Kidney (tissue), 14 donors: ENCODE measurements around the gene ATP5F1D. TPM values are rescaled to one million over a fixed set of nuclear protein-coding genes. Genes with fewer than 3 reads are reported as not detected.
A peak's percentile ranks its signal among the peaks of the same experiment; 100 is the strongest.

ENCODE experiments used
- DNase-seq, 5 donors: peaks; one replicate each; pipeline ENCODE4 v3.0.0-alpha.2; 2013 to 2020
- FAIRE-seq: peaks from 2 replicates; lab custom pipeline; 2012; peaks lifted over from hg19 to GRCh38; lab: Jason Lieb, UNC
- H3K27ac ChIP-seq, 2 donors: one replicate each; pipeline ENCODE4 v1.7.0; 2013; ENCODE audit warnings: low read depth in 2 of 2, low read length in 2 of 2, inconsistent platforms in 1 of 2
- H3K27me3 ChIP-seq: one replicate; pipeline ENCODE4 v1.7.1; 2013; ENCODE audit warnings: low read length, inconsistent platforms; ENCODE audit not compliant: control insufficient read depth, insufficient read depth
- H3K36me3 ChIP-seq, 3 donors: one replicate each; pipeline versions ENCODE4 v1.7.0 to v1.7.1; 2013; ENCODE audit warnings: low read length in 3 of 3, control low read depth in 1 of 3, inconsistent platforms in 1 of 3; ENCODE audit not compliant: insufficient read depth in 3 of 3, control insufficient read depth in 2 of 3
- H3K4me1 ChIP-seq, 3 donors: one replicate each; pipeline versions ENCODE4 v1.7.0 to v1.7.1; 2013; ENCODE audit warnings: low read length in 3 of 3, inconsistent platforms in 1 of 3, low read depth in 1 of 3; ENCODE audit not compliant: control insufficient read depth in 2 of 3, insufficient read depth in 2 of 3
- H3K4me3 ChIP-seq, 3 donors: one replicate each; pipeline versions ENCODE4 v1.7.0 to v1.8.1; 2013; ENCODE audit warnings: low read length in 3 of 3, control low read depth in 1 of 3, inconsistent platforms in 1 of 3
- H3K9ac ChIP-seq, 3 donors: one replicate each; pipeline versions ENCODE4 v1.7.0 to v1.7.1; 2013; ENCODE audit warnings: low read length in 3 of 3, control low read depth in 1 of 3, inconsistent platforms in 1 of 3
- H3K9me3 ChIP-seq, 3 donors: one replicate each; pipeline versions ENCODE4 v1.7.0 to v1.7.1; 2013; ENCODE audit warnings: low read length in 3 of 3, control low read depth in 1 of 3, inconsistent platforms in 1 of 3; ENCODE audit not compliant: control insufficient read depth in 2 of 3, insufficient read depth in 1 of 3
- CTCF ChIP-seq: IDR thresholded peaks from 3 replicates; pipeline ENCODE4 v1.5.1; 2012; ENCODE audit warnings: mild to moderate bottlenecking, moderate library complexity, borderline replicate concordance; ENCODE audit not compliant: insufficient read depth; ENCODE audit errors: extremely low read depth
- intact Hi-C: fragments of 100-400 bp; cut with DNase I; formaldehyde crosslinking; loops from one replicate; pipeline ENCODE4 v1.11.1; 2022
- polyA plus RNA-seq: library from polyadenylated mRNA; stranded (reverse); fragments of 350-450 nt; fragmentation: Illumina TruSeq; extraction: RNeasy Lipid Tissue Mini Kit (QIAGEN cat#74804); gene quantifications from one replicate; pipeline ENCODE4 v1.2.3, GENCODE V29; 2014; ENCODE audit warnings: low read depth, low replicate concordance; ENCODE audit not compliant: insufficient read depth
- total RNA-seq: library from RNA; stranded (reverse); fragmentation: NEBNext Ultra II Directional; extraction: Animal tissue kit (Norgen Biotek cat#: 25700); gene quantifications from one replicate; pipeline ENCODE4 v1.2.1, GENCODE V29; 2021
- donor health status: control.
- donor health status: control.
- donor health status: control.
- donor health status: control.
- donor health status: control.
- donor health status: DM: yes; HTN: yes; CAD: no.
- donor health status: Normal renal cell carcinoma (clear cell type).

ATP5F1D gene
- total and polyA plus RNA-seq, 2 donors from 2014 or later = 183 to 641 TPM

- Histone ChIP-seq H3K9ac (peak overlapping the region in 2 of 3 donors; percentile 49 to 73), H3K9me3 (no peaks in the 10 kb centered on the region), H3K27me3 (no peaks in the 10 kb centered on the region), H3K36me3 (peaks cover 2 to 41% (median 14%) of the 10 kb centered on the region in 3 donors), H3K27ac (peak overlapping the region; percentile 98 to 99), H3K4me3 (peak overlapping the region; percentile 20 to 75 (median 67)), H3K4me1 (peaks cover 0 to 40% (median 17%) of the 10 kb centered on the region in 3 donors)
- no peak for TF ChIP-seq CTCF
- no peak for DNase-seq
- intact Hi-C loops = no loop called here
- FAIRE-seq = no peak
Measured at GRCh38 chr19:1275976-1276627, 34.6 kb downstream of the ATP5F1D start.

GRCh38 chr19:1276628-1277022, 35.1 kb downstream of the ATP5F1D start:
- DNase-seq (no peak), FAIRE-seq (no peak)
- intact Hi-C loops = no loop called here
- Histone ChIP-seq H3K9ac (peak overlapping the region in 1 of 3 donors; percentile 73), H3K9me3 (no peaks in the 10 kb centered on the region), H3K27ac (no peak overlapping the region), H3K4me1 (peaks cover 0 to 35% (median 14%) of the 10 kb centered on the region in 3 donors), H3K36me3 (peaks cover 2 to 36% (median 12%) of the 10 kb centered on the region in 3 donors), H3K27me3 (no peaks in the 10 kb centered on the region), H3K4me3 (peak overlapping the region in 1 of 3 donors; percentile 75)
- no peak for TF ChIP-seq CTCF

- no peak overlapping the region for H3K9ac ChIP-seq
- no peaks in the 10 kb centered on the region for H3K27me3 ChIP-seq
- H3K36me3 ChIP-seq = peaks cover 2 to 32% (median 8%) of the 10 kb centered on the region in 3 donors
- no peak overlapping the region for H3K4me3 ChIP-seq
- peaks cover 0 to 30% (median 10%) of the 10 kb centered on the region in 3 donors for H3K4me1 ChIP-seq
- no peak for TF ChIP-seq CTCF
- no peaks in the 10 kb centered on the region for H3K9me3 ChIP-seq
- no peak overlapping the region for H3K27ac ChIP-seq
- DNase-seq (no peak), FAIRE-seq (no peak)
- intact Hi-C loops = no loop called here
Measured at GRCh38 chr19:1277061-1277460, 35.5 kb downstream of the ATP5F1D start.
